ENCODE data around the gene NETO1. TPM values are rescaled to one million over a fixed set of nuclear protein-coding genes. Genes with fewer than 3 reads are reported as not detected.

The NETO1 gene
- total RNA-seq, 1 donor from 2014 or later = not detected

DNA sequence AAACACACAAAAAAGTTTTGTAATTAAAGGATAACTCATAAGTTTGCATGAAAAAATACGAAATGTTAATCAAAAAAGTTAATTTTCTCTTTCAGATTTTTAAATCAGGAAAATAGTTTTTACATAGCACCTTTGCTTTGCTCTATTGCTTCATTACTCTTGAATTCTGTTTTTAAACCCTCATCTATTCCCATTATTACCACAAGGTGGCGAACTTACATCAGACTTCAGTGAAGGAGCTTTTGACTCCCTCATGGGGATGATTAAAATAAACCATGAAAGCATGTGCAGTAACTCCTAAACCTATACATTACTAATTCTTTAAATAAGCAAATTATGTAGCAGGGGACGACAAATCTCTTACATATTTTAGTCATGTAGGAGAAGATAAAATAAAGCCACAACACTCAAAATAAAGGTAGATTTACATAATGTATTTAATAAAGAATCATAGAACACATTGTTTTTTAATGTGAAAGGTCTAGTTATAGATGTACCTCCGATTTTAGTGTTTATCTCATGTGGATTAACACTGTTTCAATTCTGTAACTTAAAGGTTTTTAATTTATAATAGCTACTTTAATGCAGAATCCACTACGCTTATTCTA, 105.2 kb downstream of the NETO1 start:
- Mint-ChIP-seq H3K4me3 (ENCODE audit: unreplicated experiment) (no peak overlapping the region), H3K27me3 (ENCODE audit: unreplicated experiment) (no peaks in the 10 kb centered on the region), H3K27ac (ENCODE audit: unreplicated experiment) (no peak overlapping the region), H3K36me3 (ENCODE audit: unreplicated experiment) (no peaks in the 10 kb centered on the region), H3K4me1 (ENCODE audit: unreplicated experiment) (no peaks in the 10 kb centered on the region), H3K9me3 (ENCODE audit: unreplicated experiment) (no peaks in the 10 kb centered on the region)
- TF ChIP-seq, protein P1, sequence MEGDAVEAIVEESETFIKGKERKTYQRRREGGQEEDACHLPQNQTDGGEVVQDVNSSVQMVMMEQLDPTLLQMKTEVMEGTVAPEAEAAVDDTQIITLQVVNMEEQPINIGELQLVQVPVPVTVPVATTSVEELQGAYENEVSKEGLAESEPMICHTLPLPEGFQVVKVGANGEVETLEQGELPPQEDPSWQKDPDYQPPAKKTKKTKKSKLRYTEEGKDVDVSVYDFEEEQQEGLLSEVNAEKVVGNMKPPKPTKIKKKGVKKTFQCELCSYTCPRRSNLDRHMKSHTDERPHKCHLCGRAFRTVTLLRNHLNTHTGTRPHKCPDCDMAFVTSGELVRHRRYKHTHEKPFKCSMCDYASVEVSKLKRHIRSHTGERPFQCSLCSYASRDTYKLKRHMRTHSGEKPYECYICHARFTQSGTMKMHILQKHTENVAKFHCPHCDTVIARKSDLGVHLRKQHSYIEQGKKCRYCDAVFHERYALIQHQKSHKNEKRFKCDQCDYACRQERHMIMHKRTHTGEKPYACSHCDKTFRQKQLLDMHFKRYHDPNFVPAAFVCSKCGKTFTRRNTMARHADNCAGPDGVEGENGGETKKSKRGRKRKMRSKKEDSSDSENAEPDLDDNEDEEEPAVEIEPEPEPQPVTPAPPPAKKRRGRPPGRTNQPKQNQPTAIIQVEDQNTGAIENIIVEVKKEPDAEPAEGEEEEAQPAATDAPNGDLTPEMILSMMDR (IDR thresholded peaks at IDR 0.05) = peak; percentile 80
- DNase-seq (ENCODE audit: extremely low spot score, unreplicated experiment) = no peak

GRCh38 chr18:72752220-72752619, 115.6 kb downstream of the NETO1 start:
- peaks cover 11% of the 10 kb centered on the region for H3K4me1 Mint-ChIP-seq (ENCODE audit: unreplicated experiment)
- H3K9me3 Mint-ChIP-seq (ENCODE audit: unreplicated experiment) = no peaks in the 10 kb centered on the region
- TF ChIP-seq, protein P1 (IDR thresholded peaks at IDR 0.05) = no peak

DNA sequence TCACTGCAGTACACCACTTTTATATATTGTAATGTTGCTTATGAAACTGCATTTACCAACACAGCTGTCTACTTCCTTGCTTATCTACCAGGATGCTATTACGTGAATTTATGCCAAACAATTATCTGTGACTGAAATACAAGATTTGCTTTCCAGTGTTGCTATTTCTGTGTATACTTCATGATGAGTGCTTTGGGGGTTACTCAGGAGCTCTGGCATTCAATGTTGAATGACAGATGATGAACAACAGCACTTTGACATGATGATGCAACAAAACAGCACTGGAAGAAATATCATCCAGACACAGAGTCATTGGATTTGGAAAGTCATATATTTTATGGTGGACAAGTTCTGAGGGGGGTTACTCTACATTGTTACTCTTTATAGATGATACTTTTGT, 125.8 kb downstream of the NETO1 start:
- Mint-ChIP-seq H3K9me3 (ENCODE audit: unreplicated experiment) (no peaks in the 10 kb centered on the region), H3K36me3 (ENCODE audit: unreplicated experiment) (no peaks in the 10 kb centered on the region), H3K27ac (ENCODE audit: unreplicated experiment) (no peak overlapping the region), H3K27me3 (ENCODE audit: unreplicated experiment) (no peaks in the 10 kb centered on the region), H3K4me1 (ENCODE audit: unreplicated experiment) (no peaks in the 10 kb centered on the region), H3K4me3 (ENCODE audit: unreplicated experiment) (no peak overlapping the region)
- TF ChIP-seq, protein P1 (IDR thresholded peaks at IDR 0.05) = no peak
- no peak for DNase-seq (ENCODE audit: extremely low spot score, unreplicated experiment)

More at GRCh38 chr18:72752220-72752619, 115.6 kb downstream of the NETO1 start:
- H3K27ac Mint-ChIP-seq (ENCODE audit: unreplicated experiment) = no peak overlapping the region
- no peaks in the 10 kb centered on the region for H3K36me3 Mint-ChIP-seq (ENCODE audit: unreplicated experiment)
- no peaks in the 10 kb centered on the region for H3K27me3 Mint-ChIP-seq (ENCODE audit: unreplicated experiment)
- H3K4me3 Mint-ChIP-seq (ENCODE audit: unreplicated experiment) = no peak overlapping the region
- no peak for DNase-seq (ENCODE audit: extremely low spot score, unreplicated experiment)

DNA sequence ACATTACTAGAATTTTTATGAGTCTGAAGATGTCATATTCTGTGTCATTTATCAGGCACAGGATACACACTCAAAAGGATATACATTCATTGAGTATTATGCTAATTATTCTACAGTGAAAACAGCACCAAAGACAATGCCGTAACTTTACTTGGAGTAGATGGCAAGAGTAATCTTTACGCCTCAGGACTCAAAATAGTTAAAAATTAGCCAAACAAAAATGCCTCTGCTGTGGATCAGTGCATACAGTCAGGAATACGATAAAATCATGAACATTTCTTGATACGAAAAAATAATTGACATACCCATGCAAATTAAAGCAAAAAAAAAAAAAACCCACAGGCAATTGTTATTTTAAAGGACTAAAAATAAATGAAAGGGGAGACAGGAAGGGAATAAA, 129.7 kb downstream of the NETO1 start:
- no peaks in the 10 kb centered on the region for H3K27me3 Mint-ChIP-seq (ENCODE audit: unreplicated experiment)
- H3K9me3 Mint-ChIP-seq (ENCODE audit: unreplicated experiment) = no peaks in the 10 kb centered on the region
- no peak overlapping the region for H3K27ac Mint-ChIP-seq (ENCODE audit: unreplicated experiment)
- no peaks in the 10 kb centered on the region for H3K36me3 Mint-ChIP-seq (ENCODE audit: unreplicated experiment)
- no peak overlapping the region for H3K4me3 Mint-ChIP-seq (ENCODE audit: unreplicated experiment)
- H3K4me1 Mint-ChIP-seq (ENCODE audit: unreplicated experiment) = no peaks in the 10 kb centered on the region
- DNase-seq (ENCODE audit: extremely low spot score, unreplicated experiment) = no peak
- TF ChIP-seq, protein P1 (IDR thresholded peaks at IDR 0.05) = no peak

GRCh38 chr18:72727776-72728175, 140.0 kb downstream of the NETO1 start:
- peaks cover 13% of the 10 kb centered on the region for H3K9me3 Mint-ChIP-seq (ENCODE audit: unreplicated experiment)
- H3K36me3 Mint-ChIP-seq (ENCODE audit: unreplicated experiment) = no peaks in the 10 kb centered on the region
- H3K27ac Mint-ChIP-seq (ENCODE audit: unreplicated experiment) = no peak overlapping the region
- no peak for DNase-seq (ENCODE audit: extremely low spot score, unreplicated experiment)
- no peaks in the 10 kb centered on the region for H3K4me1 Mint-ChIP-seq (ENCODE audit: unreplicated experiment)
- H3K4me3 Mint-ChIP-seq (ENCODE audit: unreplicated experiment) = no peak overlapping the region
- no peaks in the 10 kb centered on the region for H3K27me3 Mint-ChIP-seq (ENCODE audit: unreplicated experiment)
- TF ChIP-seq, protein P1 (IDR thresholded peaks at IDR 0.05) = no peak
